OCI-LY7 (cell line): Measurements from ENCODE around the gene DSCAM. TPM values are rescaled to one million over a fixed set of nuclear protein-coding genes. Genes with fewer than 3 reads are reported as not detected.

Experiments used
- BruUV-seq: library from RNA; stranded (reverse); fragments of 400-500 nt; replicated peaks from 2 replicates; lab custom pipeline; 2021; lab: Mats Ljungman, UMichigan
- CTCF ChIA-PET: fragments of 300-600 bp; sonication (Branson Sonifier 250); formaldehyde crosslinking; loops from one replicate; lab custom pipeline; 2022; ENCODE audit warnings: antibody characterized with exemption; ENCODE audit not compliant: unreplicated experiment; lab: Charles Lee
- POLR2A ChIA-PET: fragments of 300-600 bp; sonication (Branson Sonifier 250); formaldehyde crosslinking; loops from one replicate; lab custom pipeline; 2022; ENCODE audit warnings: antibody characterized with exemption; lab: Charles Lee
- DNase-seq: peaks from one replicate; pipeline ENCODE4 v3.0.0-alpha.2; 2015; ENCODE audit warnings: low spot score
- H2AFZ ChIP-seq: fragments of 200-600 bp; sonication (generic), shearing (Covaris generic); 2 replicates; pipeline ENCODE4 v1.6.1; 2014; ENCODE audit warnings: mild to moderate bottlenecking, antibody characterized with exemption, low read length, moderate library complexity
- H3K27ac ChIP-seq: fragments of 200-600 bp; sonication (generic); 2 replicates; pipeline ENCODE4 v1.5.1; 2014; ENCODE audit warnings: mixed run types, low read depth, mild to moderate bottlenecking, moderate library complexity, low read length, inconsistent platforms; ENCODE audit not compliant: poor library complexity, severe bottlenecking
- H3K36me3 ChIP-seq: fragments of 200-600 bp; sonication (generic); 2 replicates; pipeline ENCODE4 v1.6.1; 2014; ENCODE audit warnings: mild to moderate bottlenecking, antibody characterized with exemption, low read length, moderate library complexity, mixed read lengths; ENCODE audit not compliant: insufficient read depth
- H3K4me1 ChIP-seq: fragments of 200-600 bp; sonication (generic); 2 replicates; pipeline ENCODE4 v1.5.1; 2014; ENCODE audit warnings: mild to moderate bottlenecking, low read length; ENCODE audit not compliant: insufficient read depth, poor library complexity, severe bottlenecking
- H3K4me2 ChIP-seq: fragments of 200-600 bp; sonication (generic); 2 replicates; pipeline ENCODE4 v1.6.1; 2014; ENCODE audit warnings: mild to moderate bottlenecking, low read length
- H3K4me3 ChIP-seq: fragments of 200-600 bp; sonication (generic); 2 replicates; pipeline ENCODE4 v1.5.1; 2014; ENCODE audit warnings: mild to moderate bottlenecking, low read depth, low read length; ENCODE audit not compliant: poor library complexity, severe bottlenecking
- H3K79me2 ChIP-seq: fragments of 200-600 bp; sonication (generic); 2 replicates; pipeline ENCODE4 v1.6.1; 2016; ENCODE audit warnings: low read depth, mild to moderate bottlenecking, low read length, moderate library complexity, mixed read lengths; ENCODE audit not compliant: insufficient read depth
- H3K9me2 ChIP-seq: fragments of 200-600 bp; sonication (generic); 2 replicates; pipeline ENCODE4 v1.6.1; 2016; ENCODE audit warnings: mild to moderate bottlenecking, low read length, mixed read lengths; ENCODE audit not compliant: insufficient read depth
- H3K9me3 ChIP-seq: fragments of 200-600 bp; sonication (generic); 2 replicates; pipeline ENCODE4 v1.6.1; 2014; ENCODE audit warnings: mild to moderate bottlenecking, mixed run types, low read length, mixed read lengths
- H4K20me1 ChIP-seq: fragments of 200-600 bp; sonication (generic); 2 replicates; pipeline ENCODE4 v1.6.1; 2014; ENCODE audit warnings: mild to moderate bottlenecking, antibody characterized with exemption, low read length, moderate library complexity, mixed read lengths; ENCODE audit not compliant: insufficient read depth
- EZH2phosphoT487 ChIP-seq: fragments of 200-600 bp; sonication (generic); IDR thresholded peaks from 2 replicates; pipeline ENCODE4 v1.6.1; 2018; ENCODE audit warnings: low read depth, borderline replicate concordance, mild to moderate bottlenecking, mixed run types, antibody characterized with exemption, low read length, moderate library complexity, mixed read lengths
- intact Hi-C: fragments of 100-400 bp; cut with micrococcal nuclease; formaldehyde crosslinking; loops from one replicate; pipeline ENCODE4 v1.10.0; 2022; ENCODE audit not compliant: unreplicated experiment
- total RNA-seq, 2 experiments: library from RNA; depleted of rRNA in 1 of 2; stranded (reverse); fragments of >200 nt in 1 of 2; shearing (Covaris generic) in 1 of 2; gene quantifications; 2 replicates each; pipeline ENCODE4 v1.2.3, GENCODE V29; 2014 to 2022
- TF ChIP-seq, protein P1 (sequence below): fragments of 200-600 bp; sonication (generic); conservative IDR thresholded peaks from 2 replicates; pipeline ENCODE4 v1.5.1; 2014; ENCODE audit warnings: mild to moderate bottlenecking, antibody characterized with exemption, low read length, moderate library complexity, mixed read lengths

DSCAM gene
- total RNA-seq, 2 experiments from 2014 or later, result not detected

DNA sequence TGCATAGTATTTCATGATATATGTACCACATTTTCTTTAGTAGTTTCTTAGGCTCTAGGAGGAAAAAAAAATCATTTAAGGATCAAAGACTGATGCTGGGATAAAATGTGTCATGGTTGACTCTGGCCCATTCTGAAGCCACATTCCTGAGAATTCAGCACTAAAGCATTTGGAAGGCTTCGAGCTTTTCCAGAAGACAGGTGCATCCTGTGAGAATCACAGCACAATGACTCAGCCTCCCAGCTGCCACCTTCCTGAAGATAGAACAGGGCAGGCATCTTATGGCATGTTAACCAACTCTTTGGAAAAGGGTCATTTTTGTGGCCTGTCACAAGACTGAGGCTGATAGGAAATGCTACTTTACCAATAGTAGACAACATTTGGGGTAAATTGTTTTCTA, 619.9 kb downstream of the DSCAM start:
- no peaks in the 10 kb centered on the region for H3K4me1 ChIP-seq
- CTCF ChIA-PET, result no interaction called here
- no peak overlapping the region for H2AFZ ChIP-seq
- H3K4me2 ChIP-seq, result no peak overlapping the region
- DNase-seq, result no peak
- no peak overlapping the region for H3K4me3 ChIP-seq
- no peaks in the 10 kb centered on the region for H3K36me3 ChIP-seq
- no peaks in the 10 kb centered on the region for H3K79me2 ChIP-seq
- no peaks in the 10 kb centered on the region for H4K20me1 ChIP-seq
- TF ChIP-seq, protein P1, sequence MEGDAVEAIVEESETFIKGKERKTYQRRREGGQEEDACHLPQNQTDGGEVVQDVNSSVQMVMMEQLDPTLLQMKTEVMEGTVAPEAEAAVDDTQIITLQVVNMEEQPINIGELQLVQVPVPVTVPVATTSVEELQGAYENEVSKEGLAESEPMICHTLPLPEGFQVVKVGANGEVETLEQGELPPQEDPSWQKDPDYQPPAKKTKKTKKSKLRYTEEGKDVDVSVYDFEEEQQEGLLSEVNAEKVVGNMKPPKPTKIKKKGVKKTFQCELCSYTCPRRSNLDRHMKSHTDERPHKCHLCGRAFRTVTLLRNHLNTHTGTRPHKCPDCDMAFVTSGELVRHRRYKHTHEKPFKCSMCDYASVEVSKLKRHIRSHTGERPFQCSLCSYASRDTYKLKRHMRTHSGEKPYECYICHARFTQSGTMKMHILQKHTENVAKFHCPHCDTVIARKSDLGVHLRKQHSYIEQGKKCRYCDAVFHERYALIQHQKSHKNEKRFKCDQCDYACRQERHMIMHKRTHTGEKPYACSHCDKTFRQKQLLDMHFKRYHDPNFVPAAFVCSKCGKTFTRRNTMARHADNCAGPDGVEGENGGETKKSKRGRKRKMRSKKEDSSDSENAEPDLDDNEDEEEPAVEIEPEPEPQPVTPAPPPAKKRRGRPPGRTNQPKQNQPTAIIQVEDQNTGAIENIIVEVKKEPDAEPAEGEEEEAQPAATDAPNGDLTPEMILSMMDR, result no peak
- no peak for TF ChIP-seq EZH2phosphoT487
- intact Hi-C loops, result no loop called here
- BruUV-seq, result no TSS peak
- POLR2A ChIA-PET, result no interaction called here
- H3K9me3 ChIP-seq, result peaks cover 3% of the 10 kb centered on the region; the same call in 1 of the 2 replicates
- H3K9me2 ChIP-seq, result no peaks in the 10 kb centered on the region
- no peak overlapping the region for H3K27ac ChIP-seq

DNA sequence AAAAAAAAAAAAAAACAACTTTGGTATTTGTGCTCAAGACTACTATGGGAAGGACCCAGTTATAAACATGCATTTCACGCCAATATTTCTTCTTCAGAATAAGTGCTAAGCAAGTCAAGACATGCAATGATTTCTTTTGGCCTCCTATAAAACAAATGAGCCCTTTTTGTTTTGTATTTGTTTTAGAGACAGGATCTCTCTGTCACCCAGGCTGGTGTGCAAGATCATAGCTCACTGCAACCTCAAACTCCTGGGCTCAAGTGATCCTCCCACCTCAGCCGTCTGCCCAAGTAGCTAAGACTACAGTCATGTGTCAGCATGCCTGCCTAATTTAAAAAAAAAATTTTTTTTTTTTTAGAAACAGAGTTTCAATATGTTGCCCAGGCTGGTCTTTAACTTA, 631.0 kb downstream of the DSCAM start:
- Histone ChIP-seq H3K4me2 (no peak overlapping the region), H3K9me2 (no peaks in the 10 kb centered on the region), H2AFZ (no peak overlapping the region), H3K4me3 (no peak overlapping the region), H3K79me2 (no peaks in the 10 kb centered on the region), H3K4me1 (no peaks in the 10 kb centered on the region), H4K20me1 (no peaks in the 10 kb centered on the region), H3K9me3 (no peaks in the 10 kb centered on the region), H3K36me3 (no peaks in the 10 kb centered on the region), H3K27ac (no peak overlapping the region)
- DNase-seq, result no peak
- ChIA-PET CTCF (no interaction called here), POLR2A (interaction anchor here (0.5 kb wide), 1 partner anchor 29 kb away, joined by 3 read pairs; no protein-coding TSS in a partner anchor)
- intact Hi-C loops, result no loop called here
- BruUV-seq, result no TSS peak
- TF ChIP-seq, protein P1, result no peak
- TF ChIP-seq EZH2phosphoT487, result no peak

- ChIA-PET CTCF (no interaction called here), POLR2A (no interaction called here)
- no peaks in the 10 kb centered on the region for H3K79me2 ChIP-seq
- H3K9me2 ChIP-seq, result no peaks in the 10 kb centered on the region
- H3K4me3 ChIP-seq, result no peak overlapping the region
- intact Hi-C loops, result no loop called here
- no peak overlapping the region for H2AFZ ChIP-seq
- TF ChIP-seq, protein P1, result no peak
- no peak for TF ChIP-seq EZH2phosphoT487
- H3K9me3 ChIP-seq, result peaks cover 5% of the 10 kb centered on the region; the same call in 1 of the 2 replicates
- H3K4me1 ChIP-seq, result no peaks in the 10 kb centered on the region
- H3K27ac ChIP-seq, result no peak overlapping the region
- no TSS peak for BruUV-seq
- DNase-seq, result no peak
- H3K36me3 ChIP-seq, result no peaks in the 10 kb centered on the region
- H4K20me1 ChIP-seq, result no peaks in the 10 kb centered on the region
- no peak overlapping the region for H3K4me2 ChIP-seq
Observed at GRCh38 chr21:40210251-40210650, 636.7 kb downstream of the DSCAM start.
